Neural progenitor cell (in vitro differentiated cells): Measurements from ENCODE around the gene MLN.

ENCODE experiments used
- EZH2 ChIP-seq: fragments of 200-600 bp; sonication (generic); IDR thresholded peaks from 2 replicates; pipeline ENCODE4 v1.6.1; 2017; ENCODE audit warnings: antibody characterized with exemption, mild to moderate bottlenecking, moderate library complexity
- TF ChIP-seq, protein P1 (sequence below): fragments of 200-600 bp; sonication (generic); IDR thresholded peaks from 2 replicates; pipeline ENCODE4 v1.5.1; 2017; ENCODE audit warnings: antibody characterized with exemption, mild to moderate bottlenecking

DNA sequence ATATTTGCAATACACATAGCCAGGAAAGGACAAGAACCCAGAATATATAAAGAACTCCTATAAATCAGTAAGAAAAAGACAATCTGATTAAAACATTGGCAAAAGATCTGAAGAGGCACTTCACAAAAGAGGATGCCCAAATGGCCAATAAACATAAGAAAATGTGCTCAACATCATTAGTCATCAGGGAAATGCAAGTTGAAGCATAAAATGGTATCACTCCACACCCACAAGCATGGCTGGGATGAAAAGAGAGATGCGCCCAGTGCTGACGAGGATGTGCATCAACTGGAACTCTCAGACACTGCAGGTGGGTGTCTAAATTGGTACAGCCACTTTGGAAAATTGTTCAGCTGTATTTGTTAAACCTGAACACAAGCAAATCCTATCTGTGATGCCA is 42.4 kb upstream of the MLN start:
- TF ChIP-seq, protein P1, sequence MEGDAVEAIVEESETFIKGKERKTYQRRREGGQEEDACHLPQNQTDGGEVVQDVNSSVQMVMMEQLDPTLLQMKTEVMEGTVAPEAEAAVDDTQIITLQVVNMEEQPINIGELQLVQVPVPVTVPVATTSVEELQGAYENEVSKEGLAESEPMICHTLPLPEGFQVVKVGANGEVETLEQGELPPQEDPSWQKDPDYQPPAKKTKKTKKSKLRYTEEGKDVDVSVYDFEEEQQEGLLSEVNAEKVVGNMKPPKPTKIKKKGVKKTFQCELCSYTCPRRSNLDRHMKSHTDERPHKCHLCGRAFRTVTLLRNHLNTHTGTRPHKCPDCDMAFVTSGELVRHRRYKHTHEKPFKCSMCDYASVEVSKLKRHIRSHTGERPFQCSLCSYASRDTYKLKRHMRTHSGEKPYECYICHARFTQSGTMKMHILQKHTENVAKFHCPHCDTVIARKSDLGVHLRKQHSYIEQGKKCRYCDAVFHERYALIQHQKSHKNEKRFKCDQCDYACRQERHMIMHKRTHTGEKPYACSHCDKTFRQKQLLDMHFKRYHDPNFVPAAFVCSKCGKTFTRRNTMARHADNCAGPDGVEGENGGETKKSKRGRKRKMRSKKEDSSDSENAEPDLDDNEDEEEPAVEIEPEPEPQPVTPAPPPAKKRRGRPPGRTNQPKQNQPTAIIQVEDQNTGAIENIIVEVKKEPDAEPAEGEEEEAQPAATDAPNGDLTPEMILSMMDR, result no peak
- TF ChIP-seq EZH2, result no peak
